Spleen (tissue), 11 donors: ENCODE measurements around the gene FBXW7. TPM values are rescaled to one million over a fixed set of nuclear protein-coding genes. Genes with fewer than 3 reads are reported as not detected.

Experiments
- DNase-seq: peaks from one replicate; pipeline ENCODE4 v3.0.0-alpha.2; 2020
- H3K27ac ChIP-seq, 8 donors: fragments of 200-600 bp; sonication (generic) in 7 of 8; 1 replicate in 4 of 8; 2 replicates in 4 of 8; pipeline versions ENCODE4 v1.5.0 to v1.8.0; 2016 to 2021; ENCODE audit warnings: inconsistent platforms in 4 of 8, mild to moderate bottlenecking in 4 of 8, moderate library complexity in 1 of 8
- H3K27me3 ChIP-seq, 7 donors: fragments of 200-600 bp; sonication (generic) in 6 of 7; replicated peaks in 1 of 7; 1 replicate in 4 of 7; 2 replicates in 3 of 7; pipeline versions ENCODE4 v1.5.0 to v1.8.0; 2016 to 2021; ENCODE audit warnings: inconsistent platforms in 3 of 7, mild to moderate bottlenecking in 1 of 7
- H3K36me3 ChIP-seq, 6 donors: fragments of 200-600 bp; sonication (generic) in 5 of 6; 1 replicate in 4 of 6; 2 replicates in 2 of 6; pipeline versions ENCODE4 v1.5.0 to v1.8.0; 2016 to 2021; ENCODE audit warnings: inconsistent platforms in 2 of 6
- H3K4me1 ChIP-seq, 6 donors: fragments of 200-600 bp; sonication (generic) in 5 of 6; 1 replicate in 3 of 6; 2 replicates in 3 of 6; pipeline versions ENCODE4 v1.5.0 to v1.8.0; 2016 to 2021; ENCODE audit warnings: inconsistent platforms in 3 of 6
- H3K4me3 ChIP-seq, 8 donors: fragments of 200-600 bp; sonication (generic) in 7 of 8; 1 replicate in 4 of 8; 2 replicates in 4 of 8; pipeline versions ENCODE4 v1.5.0 to v1.8.0; 2016 to 2021; ENCODE audit warnings: inconsistent platforms in 4 of 8, mild to moderate bottlenecking in 4 of 8, moderate library complexity in 2 of 8
- H3K9me3 ChIP-seq, 8 donors: fragments of 200-600 bp; sonication (generic) in 7 of 8; 1 replicate in 4 of 8; 2 replicates in 4 of 8; pipeline versions ENCODE4 v1.5.0 to v1.8.0; 2016 to 2021; ENCODE audit warnings: inconsistent platforms in 4 of 8
- POLR2A ChIP-seq, 3 donors: fragments of 450-650 bp; IDR thresholded peaks; one replicate each; pipeline ENCODE4 v1.5.1; 2017; ENCODE audit warnings: antibody characterized with exemption in 3 of 3, mild to moderate bottlenecking in 1 of 3
- POLR2AphosphoS5 ChIP-seq, 3 donors: sonication (generic); formaldehyde crosslinking; IDR thresholded peaks; one replicate each; pipeline ENCODE4 v1.5.1; 2017; ENCODE audit warnings: antibody characterized with exemption in 3 of 3
- WGBS, 5 donors: extraction: QIAGEN DNeasy Blood & Tissue Kit in 3 of 5; methylation state at CpG; one replicate each; pipeline versions ENCODE4 v1.1.5 to v1.1.7; 2013 to 2018; 5-methylcytosine and 5-hydroxymethylcytosine counted together
- intact Hi-C: fragments of 100-400 bp; cut with DNase I; formaldehyde crosslinking; loops from one replicate; pipeline ENCODE4 v1.15.0; 2023; ENCODE audit warnings: low total_unique reads
- polyA plus RNA-seq, 3 donors: library from polyadenylated mRNA; stranded (reverse); fragments of 200-250 nt; gene quantifications; one replicate each; pipeline ENCODE4 v1.2.1, GENCODE V29; 2013
- total RNA-seq, 7 donors: library from RNA; depleted of rRNA in 3 of 7; stranded (reverse); fragments of >200 nt in 3 of 7; fragmentation: NEBNext Ultra II Directional in 4 of 7; extraction: Animal tissue kit (Norgen Biotek cat#: 25700) in 4 of 7; gene quantifications; one replicate each; pipeline versions ENCODE4 v1.1.0 to v1.2.1, GENCODE V29; 2016 to 2021
- TF ChIP-seq, protein P1 (sequence below), 11 experiments: fragments of 200-600 bp in 7 of 11; fragments of 450-650 bp in 4 of 11; sonication (generic) in 4 of 11; IDR thresholded peaks in 8 of 11; conservative IDR thresholded peaks in 3 of 11; 1 replicate in 7 of 11; 2 replicates in 4 of 11; pipeline versions ENCODE4 v1.4.0 to v1.8.0; 2016 to 2021; ENCODE audit warnings: antibody characterized with exemption in 11 of 11, inconsistent platforms in 4 of 11, mild to moderate bottlenecking in 1 of 11
- donor health status: healthy with polysubstance abuse.
- donor health status: DM: no; HTN: no; CAD: no; lungs with moderate emphysema.
- donor health status: DM: no; HTN: no; CAD: no.
- donor health status: Bipolar disorder and iron deficiency.
- donor health status: healthy.
- donor health status: DM: no; HTN: no; CAD: no.
- donor health status: DM: yes; HTN: yes; CAD: no.

The FBXW7 gene
- total and polyA plus RNA-seq, 10 donors = 11.5 to 140 (median 79.9) TPM

DNA sequence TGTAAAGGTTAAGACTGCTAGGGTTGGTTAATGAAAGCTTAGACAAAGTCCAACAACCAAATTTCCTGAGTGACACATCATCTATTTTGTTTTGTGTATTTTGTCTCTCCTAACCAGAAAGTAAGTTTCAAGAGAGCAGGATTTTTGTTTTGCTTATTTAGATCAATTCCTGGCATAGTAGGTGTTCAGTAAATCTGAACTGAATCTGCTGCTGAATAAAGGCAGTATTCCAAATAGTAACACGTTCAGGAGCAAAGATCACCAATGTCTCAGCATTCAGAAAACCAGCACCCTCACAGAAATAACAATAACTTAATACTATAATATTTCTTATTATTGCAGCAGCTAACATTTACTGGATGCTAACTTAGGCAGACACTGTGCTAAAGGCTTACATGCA, 12.2 kb downstream of the FBXW7 start:
- H3K27me3 ChIP-seq = no peaks in the 10 kb centered on the region
- H3K36me3 ChIP-seq = peaks cover 0 to 6% (median 1%) of the 10 kb centered on the region in 6 donors
- no peak overlapping the region for H3K4me3 ChIP-seq
- TF ChIP-seq, protein P1, sequence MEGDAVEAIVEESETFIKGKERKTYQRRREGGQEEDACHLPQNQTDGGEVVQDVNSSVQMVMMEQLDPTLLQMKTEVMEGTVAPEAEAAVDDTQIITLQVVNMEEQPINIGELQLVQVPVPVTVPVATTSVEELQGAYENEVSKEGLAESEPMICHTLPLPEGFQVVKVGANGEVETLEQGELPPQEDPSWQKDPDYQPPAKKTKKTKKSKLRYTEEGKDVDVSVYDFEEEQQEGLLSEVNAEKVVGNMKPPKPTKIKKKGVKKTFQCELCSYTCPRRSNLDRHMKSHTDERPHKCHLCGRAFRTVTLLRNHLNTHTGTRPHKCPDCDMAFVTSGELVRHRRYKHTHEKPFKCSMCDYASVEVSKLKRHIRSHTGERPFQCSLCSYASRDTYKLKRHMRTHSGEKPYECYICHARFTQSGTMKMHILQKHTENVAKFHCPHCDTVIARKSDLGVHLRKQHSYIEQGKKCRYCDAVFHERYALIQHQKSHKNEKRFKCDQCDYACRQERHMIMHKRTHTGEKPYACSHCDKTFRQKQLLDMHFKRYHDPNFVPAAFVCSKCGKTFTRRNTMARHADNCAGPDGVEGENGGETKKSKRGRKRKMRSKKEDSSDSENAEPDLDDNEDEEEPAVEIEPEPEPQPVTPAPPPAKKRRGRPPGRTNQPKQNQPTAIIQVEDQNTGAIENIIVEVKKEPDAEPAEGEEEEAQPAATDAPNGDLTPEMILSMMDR (IDR thresholded peaks at IDR 0.05 in 8 of 11, conservative IDR thresholded peaks at IDR 0.05 in 3 of 11) = no peak
- TF ChIP-seq POLR2A (IDR thresholded peaks at IDR 0.05) (no peak), POLR2AphosphoS5 (IDR thresholded peaks at IDR 0.05) (no peak)
- 73 to 81% (median 79%) methylated on average over 1 of the region's 1 CpG for WGBS, 5 donors
- peaks cover 0 to 65% (median 23%) of the 10 kb centered on the region in 6 donors for H3K4me1 ChIP-seq
- no peak overlapping the region for H3K27ac ChIP-seq
- no peaks in the 10 kb centered on the region for H3K9me3 ChIP-seq
- DNase-seq = no peak
- intact Hi-C loops = no loop called here

DNA sequence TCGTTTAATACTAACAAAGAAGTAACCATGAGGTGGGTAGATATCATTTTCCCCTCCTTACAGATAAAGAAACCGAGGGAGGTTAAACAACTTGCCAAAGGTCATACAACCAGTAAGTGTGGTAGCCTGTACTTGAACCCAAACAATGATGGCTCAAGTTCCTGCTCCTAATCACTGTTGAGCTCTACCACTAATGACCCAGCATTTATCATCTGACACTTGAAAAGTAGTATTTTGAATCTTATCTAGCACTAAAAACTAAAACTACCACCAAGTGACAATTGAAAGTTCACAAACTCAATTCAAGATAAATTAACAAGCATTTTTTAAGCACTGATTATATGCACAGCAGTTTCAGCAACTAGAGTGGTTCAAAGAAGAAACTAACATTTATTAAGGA, 13.1 kb downstream of the FBXW7 start:
- 51 to 90% (median 72%) methylated on average over 2 of the region's 2 CpGs for WGBS, 5 donors
- Histone ChIP-seq H3K27ac (no peak overlapping the region), H3K9me3 (no peaks in the 10 kb centered on the region), H3K27me3 (no peaks in the 10 kb centered on the region), H3K4me1 (peaks cover 0 to 56% (median 22%) of the 10 kb centered on the region in 6 donors), H3K36me3 (peaks cover 0 to 6% (median 0%) of the 10 kb centered on the region in 6 donors), H3K4me3 (no peak overlapping the region)
- no peak for DNase-seq
- intact Hi-C loops = no loop called here
- TF ChIP-seq POLR2A (IDR thresholded peaks at IDR 0.05) (no peak), POLR2AphosphoS5 (IDR thresholded peaks at IDR 0.05) (no peak)
- TF ChIP-seq, protein P1 (IDR thresholded peaks at IDR 0.05 in 8 of 11, conservative IDR thresholded peaks at IDR 0.05 in 3 of 11) = no peak

DNA sequence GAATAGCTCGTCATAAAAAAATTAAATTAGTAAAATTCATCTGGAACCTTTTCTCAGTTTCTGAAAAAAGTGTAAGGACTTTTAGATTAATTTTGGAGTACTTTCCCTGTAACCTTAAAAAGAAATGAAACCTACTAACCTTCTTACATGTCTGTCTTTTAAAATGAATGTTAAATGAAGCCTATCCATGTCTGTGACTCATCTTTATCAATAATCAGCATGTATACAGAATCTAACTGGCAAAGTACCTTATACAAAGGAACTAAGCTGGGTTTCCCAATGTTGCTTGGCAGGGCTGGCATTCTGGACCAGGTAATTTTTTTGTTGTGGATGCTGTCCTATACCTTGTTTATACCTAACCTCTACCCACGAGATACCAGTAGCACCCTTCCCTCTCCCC, 13.6 kb downstream of the FBXW7 start:
- Histone ChIP-seq H3K4me3 (no peak overlapping the region), H3K27ac (no peak overlapping the region), H3K4me1 (peaks cover 0 to 53% (median 21%) of the 10 kb centered on the region in 6 donors), H3K9me3 (no peaks in the 10 kb centered on the region), H3K27me3 (no peaks in the 10 kb centered on the region), H3K36me3 (peaks cover 0 to 4% (median 0%) of the 10 kb centered on the region in 6 donors)
- WGBS, 5 donors = 76 to 84% (median 81%) methylated on average over 2 of the region's 2 CpGs
- intact Hi-C loops = no loop called here
- no peak for DNase-seq
- TF ChIP-seq, protein P1 (IDR thresholded peaks at IDR 0.05 in 8 of 11, conservative IDR thresholded peaks at IDR 0.05 in 3 of 11) = no peak
- no peak for TF ChIP-seq POLR2AphosphoS5 (IDR thresholded peaks at IDR 0.05)
- no peak for TF ChIP-seq POLR2A (IDR thresholded peaks at IDR 0.05)

DNA sequence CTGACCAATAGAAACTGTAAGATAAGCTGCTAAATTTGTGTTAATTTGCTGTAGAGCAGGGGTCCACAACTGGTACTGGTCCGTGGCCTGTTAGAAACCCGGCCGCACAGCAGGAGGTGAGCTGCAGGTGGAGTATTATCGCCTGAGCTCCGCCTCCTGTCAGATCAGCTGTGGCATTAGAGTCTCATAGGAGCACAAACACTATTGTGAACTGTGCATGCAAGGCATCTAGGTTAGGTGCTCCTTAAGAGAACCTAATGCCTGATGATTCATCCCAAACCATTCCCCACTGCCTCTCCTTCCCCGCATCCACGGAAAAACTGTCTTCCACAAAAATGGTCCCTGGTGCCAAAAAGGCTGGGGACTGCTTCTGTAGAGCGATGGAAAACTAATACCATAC, 19.7 kb downstream of the FBXW7 start:
- no peaks in the 10 kb centered on the region for H3K36me3 ChIP-seq
- TF ChIP-seq, protein P1 (IDR thresholded peaks at IDR 0.05 in 8 of 11, conservative IDR thresholded peaks at IDR 0.05 in 3 of 11) = no peak
- TF ChIP-seq POLR2AphosphoS5 (IDR thresholded peaks at IDR 0.05) = no peak
- no peak for TF ChIP-seq POLR2A (IDR thresholded peaks at IDR 0.05)
- WGBS, 5 donors = 87 to 96% (median 94%) methylated on average over 8 of the region's 8 CpGs
- H3K4me1 ChIP-seq = peaks cover 0 to 35% (median 16%) of the 10 kb centered on the region in 6 donors
- intact Hi-C loops = no loop called here
- DNase-seq = no peak
- H3K27me3 ChIP-seq = no peaks in the 10 kb centered on the region
- H3K9me3 ChIP-seq = no peaks in the 10 kb centered on the region
- H3K27ac ChIP-seq = no peak overlapping the region
- no peak overlapping the region for H3K4me3 ChIP-seq
